HEK293 (cell line): ENCODE measurements around the gene GGPS1.

Source experiments
- CTCF ChIA-PET: fragments of 350-600 bp; formaldehyde crosslinking; extraction: SDS; loops from one replicate; lab custom pipeline; 2021; ENCODE audit warnings: antibody characterized with exemption; lab: Yijun Ruan, JAX
- POLR2A ChIA-PET: fragments of 300-600 bp; formaldehyde crosslinking; extraction: SDS; loops from one replicate; lab custom pipeline; 2020; ENCODE audit warnings: antibody characterized with exemption, inconsistent platforms; lab: Yijun Ruan, JAX
- H3K27ac ChIP-seq: fragments of 200-500 bp; sonication (Bioruptor generic); 2 replicates; pipeline ENCODE4 v1.5.1; 2014; ENCODE audit warnings: low read depth, low read length, control low read depth, inconsistent platforms; ENCODE audit errors: extremely low read depth
- H3K36me3 ChIP-seq, 2 experiments: fragments of 200-500 bp in 1 of 2; sonication (Bioruptor generic) in 1 of 2; 1 replicate in 1 of 2; 2 replicates in 1 of 2; pipeline ENCODE4 v1.5.1; 2014 to 2017; ENCODE audit warnings: inconsistent platforms in 2 of 2, low read length in 2 of 2; ENCODE audit not compliant: control insufficient read depth in 2 of 2, insufficient read depth in 1 of 2
- H3K4me1 ChIP-seq: fragments of 200-500 bp; sonication (Bioruptor generic); 2 replicates; pipeline ENCODE4 v1.5.1; 2014; ENCODE audit warnings: mild to moderate bottlenecking, low read length, inconsistent platforms; ENCODE audit not compliant: control insufficient read depth, insufficient read depth
- H3K4me3 ChIP-seq: 2 replicates; pipeline ENCODE4 v1.5.1; 2011; ENCODE audit warnings: low read depth, mild to moderate bottlenecking, control low read depth, low read length, moderate library complexity
- H3K9me3 ChIP-seq: fragments of 200-500 bp; sonication (Bioruptor generic); 2 replicates; pipeline ENCODE4 v1.5.1; 2014; ENCODE audit warnings: low read depth, low read length, inconsistent platforms; ENCODE audit not compliant: control insufficient read depth, insufficient read depth
- ATF2 ChIP-seq: fragments of 450-650 bp; formaldehyde crosslinking; IDR thresholded peaks from 2 replicates; pipeline ENCODE4 v1.5.1; 2016; ENCODE audit warnings: missing biosample characterization, missing genetic modification characterization, low read depth
- ELK4 ChIP-seq: IDR thresholded peaks from 2 replicates; pipeline ENCODE4 v1.6.1; 2011; ENCODE audit warnings: mild to moderate bottlenecking, low read depth, low read length, borderline replicate concordance
- GFI1B ChIP-seq: fragments of 450-650 bp; formaldehyde crosslinking; IDR thresholded peaks from 2 replicates; pipeline ENCODE4 v1.5.1; 2016; ENCODE audit warnings: missing biosample characterization, missing genetic modification characterization
- GLIS1 ChIP-seq: fragments of 450-650 bp; formaldehyde crosslinking; IDR thresholded peaks from 2 replicates; pipeline ENCODE4 v1.5.1; 2016; ENCODE audit warnings: missing biosample characterization, missing genetic modification characterization
- KLF16 ChIP-seq: fragments of 450-650 bp; formaldehyde crosslinking; IDR thresholded peaks from 2 replicates; pipeline ENCODE4 v1.5.1; 2017; ENCODE audit warnings: missing biosample characterization, missing genetic modification characterization
- SP2 ChIP-seq: fragments of 450-650 bp; formaldehyde crosslinking; IDR thresholded peaks from 2 replicates; pipeline ENCODE4 v1.5.1; 2016; ENCODE audit warnings: missing biosample characterization, missing genetic modification characterization
- SP3 ChIP-seq: fragments of 450-650 bp; formaldehyde crosslinking; IDR thresholded peaks from 2 replicates; pipeline ENCODE4 v1.5.1; 2016; ENCODE audit warnings: missing biosample characterization, missing genetic modification characterization
- SP7 ChIP-seq: fragments of 450-650 bp; formaldehyde crosslinking; IDR thresholded peaks from 2 replicates; pipeline ENCODE4 v1.5.1; 2016; ENCODE audit warnings: missing biosample characterization, missing genetic modification characterization
- ZBTB17 ChIP-seq: fragments of 450-650 bp; formaldehyde crosslinking; IDR thresholded peaks from 2 replicates; pipeline ENCODE4 v1.5.1; 2016; ENCODE audit warnings: missing biosample characterization, missing genetic modification characterization
- ZNF132 ChIP-seq: fragments of 450-650 bp; formaldehyde crosslinking; IDR thresholded peaks from 2 replicates; pipeline ENCODE4 v1.5.1; 2017; ENCODE audit warnings: missing biosample characterization, missing genetic modification characterization, borderline replicate concordance
- ZNF140 ChIP-seq: fragments of 450-650 bp; formaldehyde crosslinking; IDR thresholded peaks from 2 replicates; pipeline ENCODE4 v1.5.1; 2016; ENCODE audit warnings: missing biosample characterization, missing genetic modification characterization
- ZNF24 ChIP-seq: fragments of 450-650 bp; formaldehyde crosslinking; IDR thresholded peaks from 2 replicates; pipeline ENCODE4 v1.5.1; 2016; ENCODE audit warnings: missing biosample characterization, missing genetic modification characterization
- ZNF248 ChIP-seq: fragments of 450-650 bp; formaldehyde crosslinking; IDR thresholded peaks from 2 replicates; pipeline ENCODE4 v1.5.1; 2017; ENCODE audit warnings: missing biosample characterization, missing genetic modification characterization
- ZNF26 ChIP-seq: fragments of 450-650 bp; formaldehyde crosslinking; IDR thresholded peaks from 2 replicates; pipeline ENCODE4 v1.5.1; 2016; ENCODE audit warnings: missing biosample characterization, missing genetic modification characterization
- ZNF311 ChIP-seq: fragments of 450-650 bp; formaldehyde crosslinking; IDR thresholded peaks from 2 replicates; pipeline ENCODE4 v1.5.1; 2017; ENCODE audit warnings: missing biosample characterization, missing genetic modification characterization, borderline replicate concordance
- ZNF324 ChIP-seq: fragments of 450-650 bp; formaldehyde crosslinking; IDR thresholded peaks from 2 replicates; pipeline ENCODE4 v1.5.1; 2016; ENCODE audit warnings: missing biosample characterization, missing genetic modification characterization
- ZNF366 ChIP-seq: fragments of 450-650 bp; formaldehyde crosslinking; conservative IDR thresholded peaks from 2 replicates; pipeline ENCODE4 v1.5.1; 2016; ENCODE audit warnings: missing biosample characterization, missing genetic modification characterization
- ZNF488 ChIP-seq: fragments of 450-650 bp; formaldehyde crosslinking; IDR thresholded peaks from 2 replicates; pipeline ENCODE4 v1.5.1; 2016; ENCODE audit warnings: missing biosample characterization, missing genetic modification characterization
- ZNF513 ChIP-seq: fragments of 450-650 bp; IDR thresholded peaks from 2 replicates; pipeline ENCODE4 v1.5.1; 2018; ENCODE audit warnings: missing biosample characterization, missing genetic modification characterization
- ZNF549 ChIP-seq: fragments of 450-650 bp; IDR thresholded peaks from 2 replicates; pipeline ENCODE4 v1.5.1; 2018; ENCODE audit warnings: missing biosample characterization, missing genetic modification characterization, mild to moderate bottlenecking, inconsistent platforms, moderate library complexity
- ZNF571 ChIP-seq: fragments of 450-650 bp; formaldehyde crosslinking; IDR thresholded peaks from 2 replicates; pipeline ENCODE4 v1.5.0; 2017; ENCODE audit warnings: missing biosample characterization, missing genetic modification characterization
- ZNF621 ChIP-seq: fragments of 450-650 bp; formaldehyde crosslinking; IDR thresholded peaks from 2 replicates; pipeline ENCODE4 v1.5.1; 2017; ENCODE audit warnings: missing biosample characterization, missing genetic modification characterization
- ZNF660 ChIP-seq: fragments of 450-650 bp; IDR thresholded peaks from 2 replicates; pipeline ENCODE4 v1.5.1; 2018; ENCODE audit warnings: missing biosample characterization, mild to moderate bottlenecking, missing genetic modification characterization
- ZNF664 ChIP-seq: fragments of 450-650 bp; formaldehyde crosslinking; IDR thresholded peaks from 2 replicates; pipeline ENCODE4 v1.5.1; 2016; ENCODE audit warnings: missing biosample characterization, missing genetic modification characterization
- ZNF692 ChIP-seq: fragments of 450-650 bp; formaldehyde crosslinking; IDR thresholded peaks from 2 replicates; pipeline ENCODE4 v1.5.1; 2016; ENCODE audit warnings: missing biosample characterization, missing genetic modification characterization
- ZNF704 ChIP-seq: fragments of 450-650 bp; formaldehyde crosslinking; IDR thresholded peaks from 2 replicates; pipeline ENCODE4 v1.5.1; 2016; ENCODE audit warnings: missing biosample characterization, missing genetic modification characterization
- ZNF777 ChIP-seq: fragments of 450-650 bp; formaldehyde crosslinking; IDR thresholded peaks from 2 replicates; pipeline ENCODE4 v1.5.1; 2017; ENCODE audit warnings: missing biosample characterization, missing genetic modification characterization, borderline replicate concordance
- ZNF843 ChIP-seq: fragments of 450-650 bp; formaldehyde crosslinking; IDR thresholded peaks from 2 replicates; pipeline ENCODE4 v1.5.1; 2016; ENCODE audit warnings: missing biosample characterization, missing genetic modification characterization
- ZSCAN23 ChIP-seq: fragments of 450-650 bp; formaldehyde crosslinking; IDR thresholded peaks from 2 replicates; pipeline ENCODE4 v1.5.1; 2016; ENCODE audit warnings: missing biosample characterization, missing genetic modification characterization

GGPS1 gene

GRCh38 chr1:235328271-235329138 is at the start of gene GGPS1:
TSS of gene GGPS1 (plus strand) at chr1:235328570. CDS start at chr1:235335265, 6,695 bp downstream.
- H3K4me1 ChIP-seq: peaks cover 38% of the 10 kb centered on the region
- POLR2A ChIA-PET: interaction anchor here (0.5 to 3.0 kb wide), 30 partner anchors 8 to 643 kb away, joined by 3 to 17 read pairs (median 5); partner anchors contain the start of genes B3GALNT2, RBM34 and TBCE
- CTCF ChIA-PET: interaction anchor here (0.6 to 4.5 kb wide), 6 partner anchors 68 to 864 kb away, joined by 3 to 42 read pairs (median 4); no protein-coding TSS in a partner anchor
- TF ChIP-seq ZNF140: no peak
- peak; percentile 88 for TF ChIP-seq ZNF692 (tag by site-specific recombination)
- TF ChIP-seq ZNF549 (tag by site-specific recombination): no peak
- TF ChIP-seq ZNF513: peak; percentile 87
- TF ChIP-seq ZNF660 (tag by site-specific recombination): peak; percentile 83
- TF ChIP-seq ZNF366: peak; percentile 100
- no peak for TF ChIP-seq ZNF132 (tag by site-specific recombination)
- no peak for TF ChIP-seq ZNF488 (tag by site-specific recombination)
- TF ChIP-seq ATF2 (tag by site-specific recombination): no peak; the same call in 1 of the 2 replicates
- no peak for TF ChIP-seq ZNF704 (tag by site-specific recombination)
- no peak for TF ChIP-seq ELK4
- TF ChIP-seq ZBTB17 (tag by site-specific recombination): peak; percentile 8; the same call in 1 of the 2 replicates
- TF ChIP-seq ZNF843: peak; percentile 69; the same call in 1 of the 2 replicates
- TF ChIP-seq ZNF26: no peak
- peak; percentile 95 for TF ChIP-seq ZNF324 (tag by site-specific recombination)
- TF ChIP-seq GFI1B: no peak
- peak; percentile 76; the same call in 1 of the 2 replicates for TF ChIP-seq ZSCAN23
- peak; percentile 87 for TF ChIP-seq SP2 (tag by site-specific recombination)
- TF ChIP-seq ZNF571: no peak
- no peak for TF ChIP-seq ZNF777
- TF ChIP-seq ZNF311 (tag by site-specific recombination): no peak
- no peak for TF ChIP-seq ZNF248 (tag by site-specific recombination)
- peak; percentile 85; the same call in 1 of the 2 replicates for TF ChIP-seq ZNF24 (tag by site-specific recombination)
- no peak for TF ChIP-seq ZNF664
- peak; percentile 26 for TF ChIP-seq GLIS1 (tag by site-specific recombination)
- peak; percentile 97 for TF ChIP-seq SP3 (tag by site-specific recombination)
- TF ChIP-seq ZNF621: no peak
- peak; percentile 98 for TF ChIP-seq KLF16
- TF ChIP-seq SP7 (tag by site-specific recombination): peak; percentile 95

More at GRCh38 chr1:235328271-235329138, at the start of gene GGPS1:
- no peaks in the 10 kb centered on the region for H3K9me3 ChIP-seq
- peak within 1 kb of the TSS; percentile 95 for H3K27ac ChIP-seq
- H3K36me3 ChIP-seq: peaks cover 9 to 10% of the 10 kb centered on the region in 2 experiments
- peak within 1 kb of the TSS; percentile 97 for H3K4me3 ChIP-seq
